ENCODE results near the gene LMX1B.

The LMX1B gene

DNA sequence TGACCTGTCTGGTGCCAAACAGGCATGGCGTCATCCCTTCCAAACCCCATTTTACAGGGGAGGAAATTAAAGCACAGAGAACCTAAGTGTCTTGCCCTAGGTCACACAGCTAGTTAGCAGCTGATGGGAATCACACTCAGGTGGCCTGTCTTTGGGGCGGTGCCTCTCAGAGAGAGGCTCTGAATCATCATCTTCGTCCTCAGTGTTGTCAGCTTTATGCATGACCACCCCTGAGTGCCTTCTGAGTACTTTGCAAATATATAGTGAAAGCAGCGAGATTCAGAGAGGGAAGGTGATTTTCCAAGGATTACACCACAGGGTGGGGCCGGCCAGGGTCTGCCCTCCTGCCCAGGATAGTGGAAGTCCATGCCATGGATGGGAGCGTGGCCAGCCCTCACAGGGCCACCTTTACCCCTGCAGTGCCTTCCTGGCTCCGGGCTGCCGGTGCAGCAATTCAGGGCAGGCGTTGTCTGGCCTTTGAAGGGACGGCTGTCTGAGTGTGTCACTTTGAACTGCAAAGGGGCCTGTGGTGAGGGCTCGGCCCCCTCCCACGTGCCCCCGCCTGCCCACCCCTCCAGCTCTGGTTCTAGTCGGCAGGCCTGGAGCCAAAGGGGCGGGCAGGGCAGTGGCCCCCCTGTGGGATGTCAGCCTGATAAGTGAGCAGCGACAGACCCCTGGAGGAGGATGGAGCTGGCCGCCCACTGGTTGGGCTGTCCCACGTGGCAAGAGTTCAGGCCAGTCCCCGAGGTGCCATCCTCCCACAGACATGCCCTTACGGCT lies 16.9 kb downstream of the LMX1B start:
- in situ Hi-C loops (cut with MboI; ENCODE audit: low sequenced_read_pairs), result no loop called here

- in situ Hi-C loops (cut with MboI; ENCODE audit: low sequenced_read_pairs), result no loop called here
Observed at GRCh38 chr9:126631254-126631653, 17.5 kb downstream of the LMX1B start.

GRCh38 chr9:126633881-126634558 lies 20.3 kb downstream of the LMX1B start:
- in situ Hi-C loops (cut with MboI; ENCODE audit: low sequenced_read_pairs), result no loop called here

DNA sequence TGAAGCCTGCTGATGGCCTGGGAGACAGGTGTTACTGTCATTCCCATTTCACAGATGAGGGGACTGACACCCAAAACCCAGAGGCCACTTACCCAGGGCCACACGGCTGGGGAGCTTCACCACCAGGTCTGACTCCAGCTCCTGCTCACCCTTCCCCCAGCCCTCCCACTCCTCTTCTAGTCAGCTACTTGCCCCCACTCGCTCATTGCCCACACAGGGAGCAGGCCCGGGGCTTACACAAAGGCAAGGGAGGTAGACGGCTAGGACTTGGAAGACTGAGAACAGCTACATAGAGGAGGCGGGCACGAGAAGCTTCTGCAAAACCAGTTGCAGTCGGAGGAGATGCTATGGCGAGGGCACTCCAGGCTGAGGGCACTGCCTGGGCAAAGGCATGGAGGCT lies 21.3 kb downstream of the LMX1B start:
- in situ Hi-C loops (cut with MboI; ENCODE audit: low sequenced_read_pairs), result no loop called here

- in situ Hi-C loops (cut with MboI; ENCODE audit: low sequenced_read_pairs), result no loop called here
Observed at GRCh38 chr9:126635661-126636439, 22.1 kb downstream of the LMX1B start.

DNA sequence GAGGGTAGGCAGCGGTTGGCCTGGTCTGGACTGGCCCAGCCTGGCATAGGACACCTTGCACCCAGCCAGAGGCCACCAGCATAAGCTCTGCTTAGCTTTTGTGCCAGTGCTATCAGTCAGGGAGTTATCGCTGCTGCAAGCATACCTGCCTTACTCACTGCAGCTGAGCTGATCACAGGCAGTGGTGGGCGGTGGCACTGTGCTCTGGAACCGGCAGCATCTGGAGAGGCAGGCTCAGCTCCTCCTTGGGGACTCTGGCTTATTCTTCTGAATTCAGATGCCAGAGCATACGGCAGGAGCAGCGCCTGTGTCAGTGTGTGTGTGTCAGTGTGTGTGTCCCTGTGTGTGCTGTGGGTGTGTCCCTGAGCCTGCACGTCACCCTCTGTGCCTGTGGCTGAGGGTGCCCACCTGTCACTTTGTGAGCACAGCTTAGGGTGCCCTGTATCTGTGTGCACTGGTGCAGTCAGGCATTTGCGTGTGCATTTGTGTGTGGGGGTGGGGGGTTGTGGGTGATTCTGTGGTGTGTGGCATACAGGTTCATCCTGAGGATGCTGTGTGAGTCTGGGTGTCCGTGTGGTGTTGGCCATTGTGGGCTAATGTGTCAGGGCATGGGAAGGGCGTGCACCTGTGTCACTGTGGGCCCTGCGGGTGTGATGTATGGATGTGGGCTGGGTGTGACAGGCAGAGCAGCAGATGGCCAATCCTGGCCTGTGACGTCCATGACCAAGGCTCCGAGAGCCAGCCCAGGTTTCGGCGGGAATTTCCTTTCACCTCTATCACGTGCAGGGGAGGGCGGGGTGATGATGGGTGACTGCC lies 23.5 kb downstream of the LMX1B start:
- in situ Hi-C loops (cut with MboI; ENCODE audit: low sequenced_read_pairs), result no loop called here

GRCh38 chr9:126638571-126639132 lies 24.9 kb downstream of the LMX1B start:
- in situ Hi-C loops (cut with MboI; ENCODE audit: low sequenced_read_pairs), result no loop called here

GRCh38 chr9:126639318-126640000 lies 25.7 kb downstream of the LMX1B start:
- in situ Hi-C loops (cut with MboI; ENCODE audit: low sequenced_read_pairs), result no loop called here

- in situ Hi-C loops (cut with MboI; ENCODE audit: low sequenced_read_pairs), result no loop called here
Observed at GRCh38 chr9:126641118-126641851, 27.6 kb downstream of the LMX1B start.

DNA sequence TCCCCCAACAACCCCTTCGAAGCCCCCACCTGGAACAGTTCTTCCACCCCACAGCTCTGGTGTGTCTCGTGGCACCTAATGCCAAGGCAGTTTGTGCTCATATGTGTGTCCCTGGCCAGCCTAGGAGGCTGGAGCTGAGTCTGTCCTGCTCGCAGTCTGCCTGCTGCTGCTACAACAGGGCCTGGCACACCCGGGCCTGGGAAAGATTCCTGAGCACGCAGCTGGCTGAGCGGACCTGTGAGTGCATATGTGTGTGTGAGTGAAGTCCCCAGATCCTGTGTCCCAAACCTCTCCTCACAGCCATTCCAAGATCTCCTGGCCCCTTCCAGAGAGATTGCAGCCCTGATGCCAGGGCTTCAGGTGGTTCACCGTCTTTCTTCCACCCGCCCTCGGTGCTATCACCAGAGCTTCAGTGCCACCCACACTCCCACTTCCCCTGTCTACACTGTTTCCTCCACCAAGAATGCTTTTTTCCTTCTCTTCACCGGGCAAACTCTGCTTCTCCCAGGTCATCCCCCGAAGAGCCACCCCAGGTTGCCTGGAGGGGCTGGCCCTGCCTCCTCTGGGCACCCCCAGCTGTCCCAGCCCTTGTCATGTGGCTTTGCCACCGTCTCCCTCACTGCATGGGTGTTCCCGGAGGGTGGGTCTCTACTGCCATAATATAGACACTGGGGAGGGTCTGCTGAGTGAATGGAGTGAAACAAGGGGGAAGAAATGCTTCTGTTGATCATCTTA lies 28.4 kb downstream of the LMX1B start:
- in situ Hi-C loops (cut with MboI; ENCODE audit: low sequenced_read_pairs), result no loop called here

DNA sequence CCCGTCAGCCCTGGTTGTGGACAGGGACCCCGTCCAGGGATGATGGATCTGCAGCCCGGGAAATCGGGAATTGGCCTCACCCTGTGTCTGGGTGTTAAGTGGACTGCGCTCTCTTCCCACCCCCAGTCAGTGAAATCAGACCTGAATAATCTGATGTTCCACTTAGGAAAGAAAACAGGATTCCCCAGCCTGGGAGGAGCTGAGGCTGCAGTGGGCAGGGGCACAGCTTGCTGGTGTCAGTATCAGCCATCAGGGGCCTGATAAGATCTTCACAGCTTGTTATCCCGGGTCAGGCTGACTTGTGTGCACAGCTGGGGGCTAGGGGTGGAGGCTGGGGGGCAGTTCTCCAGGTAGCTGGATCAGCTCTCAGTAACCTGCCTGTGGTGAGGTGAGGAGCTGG lies 29.1 kb downstream of the LMX1B start:
- in situ Hi-C loops (cut with MboI; ENCODE audit: low sequenced_read_pairs), result no loop called here

GRCh38 chr9:126643945-126644527 lies 30.3 kb downstream of the LMX1B start:
- in situ Hi-C loops (cut with MboI; ENCODE audit: low sequenced_read_pairs), result no loop called here

DNA sequence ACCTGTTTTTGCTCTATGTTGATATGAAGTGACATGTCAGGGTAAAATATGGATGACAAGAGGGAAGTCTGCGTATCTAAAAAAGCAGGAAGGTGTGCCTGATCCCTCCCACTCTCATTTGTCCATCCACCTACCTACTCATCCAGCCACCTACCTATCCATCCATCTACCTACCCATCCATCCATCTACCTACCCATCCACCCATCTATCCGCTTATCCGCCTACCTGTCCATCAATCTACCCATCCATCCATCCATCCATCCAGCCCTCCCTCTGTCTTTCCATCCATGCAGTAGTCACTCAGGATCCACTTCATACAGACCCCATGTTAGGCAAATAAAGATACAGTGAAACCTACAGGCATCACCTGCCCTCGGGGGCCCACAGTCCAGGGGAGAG lies 32.4 kb downstream of the LMX1B start:
- in situ Hi-C loops (cut with MboI; ENCODE audit: low sequenced_read_pairs), result no loop called here

- in situ Hi-C loops (cut with MboI; ENCODE audit: low sequenced_read_pairs), result no loop called here
Observed at GRCh38 chr9:126647585-126648411, 34.1 kb downstream of the LMX1B start.

GRCh38 chr9:126649477-126649876 lies 35.7 kb downstream of the LMX1B start:
- in situ Hi-C loops (cut with MboI; ENCODE audit: low sequenced_read_pairs), result no loop called here

DNA sequence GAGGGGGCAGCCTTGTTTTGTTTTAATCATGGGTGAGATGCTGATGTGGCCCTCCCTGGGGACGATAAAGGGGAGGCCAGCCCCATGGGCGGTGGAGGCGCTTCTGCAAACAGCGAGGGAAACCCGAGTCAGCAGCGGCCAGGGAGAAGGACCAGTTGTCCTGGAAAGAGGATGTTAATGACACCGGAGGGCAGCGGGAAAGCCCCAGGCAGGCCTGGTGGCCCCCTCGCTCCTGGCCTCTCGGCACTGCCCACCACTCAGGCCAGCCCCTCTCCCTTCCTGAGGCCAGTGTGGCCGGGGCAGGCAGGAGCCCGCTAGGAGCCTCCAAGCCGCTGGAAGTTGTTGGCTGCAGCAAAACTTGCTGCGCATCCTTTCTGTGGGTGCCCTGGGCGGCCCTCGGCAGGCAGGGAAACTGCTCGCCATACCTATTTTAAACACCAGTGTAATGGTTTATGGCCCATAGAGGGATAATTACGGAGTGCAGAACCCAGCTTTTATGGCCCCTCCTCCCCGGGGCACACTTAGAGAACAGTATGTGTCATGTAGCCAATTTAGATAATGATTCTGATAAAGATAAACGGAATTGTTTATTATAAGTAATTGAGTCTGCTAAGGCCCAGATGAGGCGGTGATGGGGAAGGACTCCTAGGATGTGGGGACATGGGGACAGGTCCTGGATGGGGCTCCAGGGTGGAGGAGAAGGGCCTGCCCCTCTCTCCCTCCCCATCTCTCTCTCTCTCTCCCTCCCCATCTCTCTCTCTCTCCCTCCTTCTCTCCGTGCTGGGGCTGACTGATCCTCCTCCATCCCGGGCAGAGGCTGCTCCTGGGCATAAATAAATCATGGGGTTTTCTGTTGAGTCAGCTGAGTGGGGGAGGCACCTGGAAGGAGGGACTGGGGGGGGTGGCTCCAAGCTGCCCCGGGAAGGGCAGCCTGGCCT lies 36.9 kb downstream of the LMX1B start:
- in situ Hi-C loops (cut with MboI; ENCODE audit: low sequenced_read_pairs), result no loop called here

Data from hTERT RPE-1 (cell line).